OCI-LY3 (cell line): ENCODE results near the gene ZP1.

Source experiments
- H2AFZ ChIP-seq: fragments of 200-600, 300-600 bp; shearing (Covaris generic); 2 replicates; pipeline ENCODE4 v1.6.0; 2014; ENCODE audit warnings: antibody characterized with exemption, low read depth, low read length
- H3K27ac ChIP-seq: fragments of 200-600, 300-600 bp; sonication (generic); 2 replicates; pipeline ENCODE4 v1.5.1; 2014; ENCODE audit warnings: mild to moderate bottlenecking, low read length, moderate library complexity, mixed read lengths
- H3K27me3 ChIP-seq: fragments of 200-600, 300-600 bp; sonication (generic); 2 replicates; pipeline ENCODE4 v1.6.1; 2014; ENCODE audit warnings: low read depth, low read length, mixed read lengths
- H3K36me3 ChIP-seq: fragments of 200-600, 300-600 bp; sonication (generic); replicated peaks from 2 replicates; pipeline ENCODE3; 2014; ENCODE audit warnings: low read depth, low read length, mixed read lengths
- H3K4me1 ChIP-seq: fragments of 300-600, 200-600 bp; sonication (generic); 2 replicates; pipeline ENCODE4 v1.6.1; 2014; ENCODE audit warnings: low read length, mixed read lengths
- H3K4me2 ChIP-seq: fragments of 200-600, 300-600 bp; sonication (generic); 2 replicates; pipeline ENCODE4 v1.6.1; 2014; ENCODE audit warnings: low read length, mixed read lengths
- H3K4me3 ChIP-seq: fragments of 300-600, 200-600 bp; sonication (generic); 2 replicates; pipeline ENCODE4 v1.5.1; 2014; ENCODE audit warnings: antibody characterized with exemption, mild to moderate bottlenecking, low read length, moderate library complexity
- H3K79me2 ChIP-seq: fragments of 300-600, 200-600 bp; shearing (Covaris generic); 2 replicates; pipeline ENCODE4 v1.6.1; 2014; ENCODE audit warnings: mild to moderate bottlenecking, low read length, mixed read lengths
- H3K9ac ChIP-seq: fragments of 300-600, 200-600 bp; shearing (Covaris generic); 2 replicates; pipeline ENCODE4 v1.6.0; 2014; ENCODE audit warnings: mild to moderate bottlenecking, low read length, moderate library complexity
- H3K9me3 ChIP-seq: fragments of 200-600, 300-600 bp; shearing (Covaris generic); 2 replicates; pipeline ENCODE4 v1.6.1; 2014; ENCODE audit warnings: low read length, mixed read lengths; ENCODE audit not compliant: insufficient read depth
- H4K20me1 ChIP-seq: fragments of 200-600, 300-600 bp; sonication (generic); 2 replicates; pipeline ENCODE4 v1.6.1; 2016; ENCODE audit warnings: low read length, mixed read lengths; ENCODE audit not compliant: insufficient read depth
- EZH2phosphoT487 ChIP-seq: fragments of 200-600 bp; shearing (Covaris generic); IDR thresholded peaks from 2 replicates; pipeline ENCODE4 v1.6.1; 2018; ENCODE audit warnings: antibody characterized with exemption, mixed run types, low read depth
- TF ChIP-seq, protein P1 (sequence below): fragments of 200-600, 300-600 bp; sonication (generic); IDR thresholded peaks from 2 replicates; pipeline ENCODE4 v1.5.1; 2014; ENCODE audit warnings: antibody characterized with exemption, low read length, low read depth

The ZP1 gene

DNA sequence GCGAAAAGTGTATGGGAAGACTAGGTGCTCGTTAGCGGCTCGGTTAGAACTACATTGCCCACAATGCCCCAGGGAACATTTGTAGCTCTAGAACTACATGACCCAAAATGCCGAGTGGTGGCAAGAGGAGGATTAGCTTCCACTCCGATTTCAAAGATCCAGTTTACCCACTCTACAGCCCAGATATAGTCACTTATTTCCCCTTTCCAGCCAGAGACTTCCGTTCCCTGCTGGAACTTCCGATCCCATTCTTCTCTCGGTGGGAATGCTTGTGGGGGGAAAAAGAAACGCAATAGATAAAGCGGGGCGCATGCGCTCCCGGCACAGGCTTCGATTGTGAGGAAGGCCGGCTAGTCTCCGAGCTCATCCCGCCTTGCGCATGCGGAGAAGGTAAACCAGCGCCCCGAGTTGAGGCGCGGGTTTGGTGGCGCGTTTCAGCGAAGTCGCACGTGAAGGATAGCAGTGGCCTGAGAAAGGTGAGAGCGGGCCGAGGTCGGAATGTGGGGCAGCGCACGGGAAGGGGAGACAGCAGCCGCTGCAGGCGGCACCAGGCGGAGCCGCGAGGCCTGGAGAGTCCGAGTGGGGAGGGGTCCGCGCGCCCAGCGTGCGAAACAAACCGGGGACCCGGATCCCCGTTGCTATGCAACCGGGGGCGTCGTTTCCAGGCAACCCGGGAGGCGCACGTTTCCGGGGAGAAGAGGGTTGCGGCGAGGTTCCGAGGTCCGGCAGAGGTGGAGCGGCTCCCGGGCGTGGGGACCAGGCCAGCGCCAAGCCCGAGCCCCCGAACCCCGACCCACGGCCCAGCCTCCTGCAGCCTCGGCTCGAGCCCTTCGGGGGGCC, 46.7 kb downstream of the ZP1 start, which contains the start of gene TMEM109:
Gene TMEM109 (plus strand): TSS at position 366 of the 840 bp plus-strand sequence. CDS start 5,536 bp downstream, outside the sequence.
- peaks cover 5% of the 10 kb centered on the region for H3K9me3 ChIP-seq
- H4K20me1 ChIP-seq = peaks cover 32% of the 10 kb centered on the region
- peak within 1 kb of the TSS; percentile 86 for H3K27ac ChIP-seq
- peaks cover 4% of the 10 kb centered on the region; the same call in 1 of the 2 replicates for H3K27me3 ChIP-seq
- H2AFZ ChIP-seq = peak within 1 kb of the TSS; percentile 97
- H3K4me2 ChIP-seq = peak within 1 kb of the TSS; percentile 98
- H3K9ac ChIP-seq = peak within 1 kb of the TSS; percentile 91
- no peak for TF ChIP-seq EZH2phosphoT487
- TF ChIP-seq, protein P1, sequence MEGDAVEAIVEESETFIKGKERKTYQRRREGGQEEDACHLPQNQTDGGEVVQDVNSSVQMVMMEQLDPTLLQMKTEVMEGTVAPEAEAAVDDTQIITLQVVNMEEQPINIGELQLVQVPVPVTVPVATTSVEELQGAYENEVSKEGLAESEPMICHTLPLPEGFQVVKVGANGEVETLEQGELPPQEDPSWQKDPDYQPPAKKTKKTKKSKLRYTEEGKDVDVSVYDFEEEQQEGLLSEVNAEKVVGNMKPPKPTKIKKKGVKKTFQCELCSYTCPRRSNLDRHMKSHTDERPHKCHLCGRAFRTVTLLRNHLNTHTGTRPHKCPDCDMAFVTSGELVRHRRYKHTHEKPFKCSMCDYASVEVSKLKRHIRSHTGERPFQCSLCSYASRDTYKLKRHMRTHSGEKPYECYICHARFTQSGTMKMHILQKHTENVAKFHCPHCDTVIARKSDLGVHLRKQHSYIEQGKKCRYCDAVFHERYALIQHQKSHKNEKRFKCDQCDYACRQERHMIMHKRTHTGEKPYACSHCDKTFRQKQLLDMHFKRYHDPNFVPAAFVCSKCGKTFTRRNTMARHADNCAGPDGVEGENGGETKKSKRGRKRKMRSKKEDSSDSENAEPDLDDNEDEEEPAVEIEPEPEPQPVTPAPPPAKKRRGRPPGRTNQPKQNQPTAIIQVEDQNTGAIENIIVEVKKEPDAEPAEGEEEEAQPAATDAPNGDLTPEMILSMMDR = no peak
- peaks cover 74% of the 10 kb centered on the region for H3K4me1 ChIP-seq
- peaks cover 35% of the 10 kb centered on the region for H3K36me3 ChIP-seq
- peak within 1 kb of the TSS; percentile 84 for H3K4me3 ChIP-seq
- peaks cover 52% of the 10 kb centered on the region for H3K79me2 ChIP-seq

DNA sequence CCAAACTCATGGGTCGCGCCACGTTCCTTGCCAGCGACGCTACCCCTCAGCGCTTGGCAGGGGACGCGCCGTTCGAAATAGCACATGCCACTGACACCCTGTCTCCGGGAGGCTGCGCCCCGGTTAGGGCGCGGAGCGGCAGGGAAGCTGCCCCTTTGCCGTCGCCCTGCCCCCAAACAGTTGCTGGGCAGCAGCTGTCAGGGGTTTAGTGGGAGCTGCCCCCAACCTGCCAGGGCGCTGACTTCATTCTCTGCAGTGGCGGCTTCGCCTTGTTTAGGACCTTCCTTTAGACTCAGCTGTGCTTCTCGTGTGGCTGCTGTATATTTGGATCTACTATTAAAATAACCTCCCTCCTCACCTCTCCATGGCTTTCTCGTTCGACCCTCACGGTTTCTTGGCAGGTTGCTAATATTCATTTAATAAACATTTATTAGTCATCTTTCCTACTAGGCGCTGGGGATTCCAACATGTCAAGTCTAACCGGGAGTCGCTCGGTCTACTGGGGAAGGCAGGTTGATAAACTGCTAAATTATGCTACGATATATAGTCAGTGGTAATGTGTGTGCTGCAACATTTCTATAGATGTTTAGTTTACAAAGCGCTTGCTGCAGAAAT, 47.4 kb downstream of the ZP1 start:
- Histone ChIP-seq H3K9me3 (no peaks in the 10 kb centered on the region), H3K27ac (peak overlapping the region; percentile 86), H3K4me1 (peaks cover 74% of the 10 kb centered on the region), H3K4me2 (peak overlapping the region; percentile 98), H3K36me3 (peaks cover 33% of the 10 kb centered on the region), H3K27me3 (no peaks in the 10 kb centered on the region), H3K4me3 (peak overlapping the region; percentile 84), H4K20me1 (peaks cover 40% of the 10 kb centered on the region), H3K9ac (peak overlapping the region; percentile 91), H3K79me2 (peaks cover 59% of the 10 kb centered on the region), H2AFZ (no peak overlapping the region)
- TF ChIP-seq EZH2phosphoT487 = no peak
- TF ChIP-seq, protein P1 = no peak

DNA sequence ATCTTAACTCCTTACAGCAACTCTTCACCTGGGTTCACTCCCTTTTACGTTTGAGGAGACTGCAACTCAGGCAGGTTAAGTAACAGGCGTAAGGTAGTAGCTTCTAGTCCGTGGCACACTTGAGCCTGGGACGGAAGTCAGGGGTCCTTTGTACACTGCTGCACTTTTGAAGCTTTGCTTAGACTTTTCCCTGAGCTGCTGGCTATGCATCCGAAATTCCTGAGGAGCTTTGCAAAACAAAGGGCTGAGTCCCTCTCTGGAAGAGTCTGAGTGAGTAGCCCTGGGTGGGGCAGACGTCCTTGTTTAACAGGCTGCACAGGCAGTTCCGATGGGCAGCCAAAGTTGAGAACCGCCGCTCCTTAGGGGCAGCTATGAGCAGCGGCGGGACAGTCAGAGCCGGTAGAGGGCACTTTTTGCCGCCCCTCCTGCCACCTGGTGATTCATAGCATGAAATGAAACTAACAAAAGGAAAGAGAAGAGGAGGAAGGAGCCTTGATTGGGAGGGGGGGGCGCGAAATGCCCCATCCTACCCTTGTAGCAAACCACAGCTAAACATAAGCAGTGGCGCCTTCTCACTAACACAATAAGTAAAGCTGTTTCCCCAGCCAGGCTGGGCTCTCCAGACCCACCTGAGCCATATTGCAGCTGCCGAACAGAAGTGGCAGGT, 48.0 kb downstream of the ZP1 start:
- Histone ChIP-seq H2AFZ (no peak overlapping the region), H3K4me2 (peak overlapping the region; percentile 98), H3K4me1 (peaks cover 72% of the 10 kb centered on the region), H3K79me2 (peaks cover 62% of the 10 kb centered on the region), H3K27ac (peak overlapping the region; percentile 86), H3K27me3 (no peaks in the 10 kb centered on the region), H3K36me3 (peaks cover 39% of the 10 kb centered on the region), H3K4me3 (peak overlapping the region; percentile 84), H4K20me1 (peaks cover 43% of the 10 kb centered on the region), H3K9ac (peak overlapping the region; percentile 91), H3K9me3 (no peaks in the 10 kb centered on the region)
- TF ChIP-seq, protein P1 = peak; percentile 85
- TF ChIP-seq EZH2phosphoT487 = no peak
